ENCODE results near the gene CDH24. TPM values are rescaled to one million over a fixed set of nuclear protein-coding genes. Genes with fewer than 3 reads are reported as not detected.

CDH24 gene
- total and polyA plus RNA-seq, 2 of the 13 experiments (the other 11 are each of a cell fraction or from before 2014, with no cell fraction given) = 0.69 to 0.99 TPM

DNA sequence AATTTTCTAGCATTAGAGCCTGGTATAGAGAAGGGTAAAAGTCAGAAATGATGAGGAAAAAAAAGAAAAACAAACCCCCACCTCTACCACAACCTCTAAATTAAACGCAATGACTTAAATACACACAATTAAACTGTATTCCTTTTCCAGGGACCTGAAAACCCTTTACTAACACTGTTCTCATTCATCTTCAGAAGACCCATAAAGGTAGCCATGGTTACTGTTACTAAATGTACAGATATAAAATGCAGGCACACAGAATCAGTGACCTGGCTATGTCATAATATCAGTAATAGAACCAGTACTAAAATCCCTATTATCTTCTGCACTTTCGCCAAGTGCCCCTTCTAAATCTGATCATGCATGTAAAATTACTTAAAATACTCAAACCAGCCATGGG lies 36.2 kb upstream of the CDH24 start (continued):
- TF ChIP-seq, protein P1, sequence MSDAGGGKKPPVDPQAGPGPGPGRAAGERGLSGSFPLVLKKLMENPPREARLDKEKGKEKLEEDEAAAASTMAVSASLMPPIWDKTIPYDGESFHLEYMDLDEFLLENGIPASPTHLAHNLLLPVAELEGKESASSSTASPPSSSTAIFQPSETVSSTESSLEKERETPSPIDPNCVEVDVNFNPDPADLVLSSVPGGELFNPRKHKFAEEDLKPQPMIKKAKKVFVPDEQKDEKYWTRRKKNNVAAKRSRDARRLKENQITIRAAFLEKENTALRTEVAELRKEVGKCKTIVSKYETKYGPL (CRISPR knock-in tag; IDR thresholded peaks at IDR 0.05) = no peak
- TF ChIP-seq HNRNPK (IDR thresholded peaks at IDR 0.05; ENCODE audit: low read depth, low read length, poor library complexity, severe bottlenecking) (no peak), SRSF1 (optimal IDR thresholded peaks at IDR 0.05; ENCODE audit: low read depth, low read length) (no peak), HOXA5 (CRISPR knock-in tag; IDR thresholded peaks at IDR 0.05) (0 out of 2 replicates have a peak, but pooled peaks have one; percentile 25), NCOA1 (CRISPR knock-in tag; IDR thresholded peaks at IDR 0.05) (no peak)

DNA sequence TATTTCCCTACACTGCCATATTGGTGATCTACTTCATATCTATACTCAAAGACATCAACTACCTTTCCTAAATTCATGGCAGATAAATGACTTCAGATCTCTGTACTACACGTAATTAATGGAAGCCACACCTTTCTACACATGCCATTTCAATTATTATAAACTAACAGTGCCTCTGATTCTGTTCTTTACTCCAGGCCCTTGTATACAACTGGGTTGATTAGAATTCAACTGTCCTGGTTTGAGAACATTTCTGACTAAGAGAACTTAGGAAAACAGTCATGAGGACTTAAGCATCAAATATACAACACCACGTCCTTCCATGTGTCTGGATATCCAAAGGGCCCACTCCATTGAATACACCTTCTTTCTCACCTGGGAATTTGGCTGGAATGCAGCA lies 35.8 kb upstream of the CDH24 start:
- ChIA-PET POLR2A (no interaction called here), CTCF (ENCODE audit: low intra/inter-chr PET ratio, low total read pairs) (interaction anchor here (3.0 kb wide), 1 partner anchor 24 kb away, joined by 20 read pairs; no protein-coding TSS in a partner anchor)
- in situ Hi-C loops (cut with HindIII; ENCODE audit: extremely low pct_ligation_motif_present, low pct_unique_long_range_greater_than_20kb) (no loop called here), intact Hi-C loops (cut with micrococcal nuclease; ENCODE audit: unreplicated experiment) (loop anchor here (10.0 kb wide), 1 partner anchor 1022 kb away; the partner anchor contains the start of genes DCAF11 and NRL)
- no peak overlapping the region for H3K27ac ChIP-seq (ENCODE audit: extremely low read length, insufficient read depth, low read length)
- FAIRE-seq (no peak), ATAC-seq (no peak), DNase-seq (ENCODE audit: low spot score) (no peak)
- peaks cover 36 to 64% of the 10 kb centered on the region in 2 experiments for H3K36me3 ChIP-seq (replicated peaks in 1 of 2; ENCODE audit: control insufficient read depth in 1 of 2, insufficient read depth in 2 of 2, low read length in 2 of 2)
- no peaks in the 10 kb centered on the region; a peak in 1 of 5 replicates for H3K27me3 ChIP-seq (ENCODE audit: control insufficient read depth in 1 of 2, insufficient read depth in 2 of 2, low read length in 2 of 2)
- peaks cover 77% of the 10 kb centered on the region for H3K79me2 ChIP-seq (ENCODE audit: insufficient read depth, low read length)
- H3K4me2 ChIP-seq (ENCODE audit: low read depth, low read length) = peak overlapping the region; percentile 83
- peak overlapping the region in 2 of 3 experiments; percentile 95 to 96; a peak in 3 of 6 replicates for H3K4me3 ChIP-seq (replicated peaks in 1 of 3; ENCODE audit: insufficient read depth in 1 of 3, low read depth in 2 of 3, low read length in 3 of 3)
- peak overlapping the region; percentile 96 for H3K9ac ChIP-seq (ENCODE audit: insufficient read depth, low read depth, low read length)
- H2AFZ ChIP-seq (ENCODE audit: low read length) = no peak overlapping the region
- peaks cover 37% of the 10 kb centered on the region for H3K4me1 ChIP-seq (ENCODE audit: insufficient read depth, low read length)
- BruUV-seq (replicated peaks) = no TSS peak
- H3K9me3 ChIP-seq (ENCODE audit: low read length) = no peaks in the 10 kb centered on the region
- 97% methylated on average over 2 of the region's 2 CpGs for WGBS (ENCODE audit: low lambda C conversion rate)
- H4K20me1 ChIP-seq (ENCODE audit: insufficient read depth, low read length) = peaks cover 28% of the 10 kb centered on the region
- TF ChIP-seq ZNF816 (CRISPR knock-in tag; IDR thresholded peaks at IDR 0.05; ENCODE audit: borderline replicate concordance) = no peak
- TF ChIP-seq THYN1 (CRISPR knock-in tag; IDR thresholded peaks at IDR 0.05; ENCODE audit: borderline replicate concordance, low read depth) = 0 out of 2 replicates have a peak, but pooled peaks have one; percentile 60
- TF ChIP-seq CBX1 (IDR thresholded peaks at IDR 0.05; ENCODE audit: low read depth) = no peak
- TF ChIP-seq AGO2 (optimal IDR thresholded peaks at IDR 0.05; ENCODE audit: low read depth, low read length) = no peak
- TF ChIP-seq ZNF841 (CRISPR knock-in tag; IDR thresholded peaks at IDR 0.05; ENCODE audit: borderline replicate concordance) = no peak
- no peak for TF ChIP-seq ZNF782 (CRISPR knock-in tag; IDR thresholded peaks at IDR 0.05; ENCODE audit: borderline replicate concordance)
- TF ChIP-seq HNRNPLL (IDR thresholded peaks at IDR 0.05; ENCODE audit: low read depth, low read length, poor library complexity, severe bottlenecking) = no peak
- TF ChIP-seq ZNF12 (CRISPR knock-in tag; IDR thresholded peaks at IDR 0.05) = no peak
- no peak for TF ChIP-seq ARNTL (CRISPR knock-in tag; IDR thresholded peaks at IDR 0.05)
- TF ChIP-seq, protein P2, sequence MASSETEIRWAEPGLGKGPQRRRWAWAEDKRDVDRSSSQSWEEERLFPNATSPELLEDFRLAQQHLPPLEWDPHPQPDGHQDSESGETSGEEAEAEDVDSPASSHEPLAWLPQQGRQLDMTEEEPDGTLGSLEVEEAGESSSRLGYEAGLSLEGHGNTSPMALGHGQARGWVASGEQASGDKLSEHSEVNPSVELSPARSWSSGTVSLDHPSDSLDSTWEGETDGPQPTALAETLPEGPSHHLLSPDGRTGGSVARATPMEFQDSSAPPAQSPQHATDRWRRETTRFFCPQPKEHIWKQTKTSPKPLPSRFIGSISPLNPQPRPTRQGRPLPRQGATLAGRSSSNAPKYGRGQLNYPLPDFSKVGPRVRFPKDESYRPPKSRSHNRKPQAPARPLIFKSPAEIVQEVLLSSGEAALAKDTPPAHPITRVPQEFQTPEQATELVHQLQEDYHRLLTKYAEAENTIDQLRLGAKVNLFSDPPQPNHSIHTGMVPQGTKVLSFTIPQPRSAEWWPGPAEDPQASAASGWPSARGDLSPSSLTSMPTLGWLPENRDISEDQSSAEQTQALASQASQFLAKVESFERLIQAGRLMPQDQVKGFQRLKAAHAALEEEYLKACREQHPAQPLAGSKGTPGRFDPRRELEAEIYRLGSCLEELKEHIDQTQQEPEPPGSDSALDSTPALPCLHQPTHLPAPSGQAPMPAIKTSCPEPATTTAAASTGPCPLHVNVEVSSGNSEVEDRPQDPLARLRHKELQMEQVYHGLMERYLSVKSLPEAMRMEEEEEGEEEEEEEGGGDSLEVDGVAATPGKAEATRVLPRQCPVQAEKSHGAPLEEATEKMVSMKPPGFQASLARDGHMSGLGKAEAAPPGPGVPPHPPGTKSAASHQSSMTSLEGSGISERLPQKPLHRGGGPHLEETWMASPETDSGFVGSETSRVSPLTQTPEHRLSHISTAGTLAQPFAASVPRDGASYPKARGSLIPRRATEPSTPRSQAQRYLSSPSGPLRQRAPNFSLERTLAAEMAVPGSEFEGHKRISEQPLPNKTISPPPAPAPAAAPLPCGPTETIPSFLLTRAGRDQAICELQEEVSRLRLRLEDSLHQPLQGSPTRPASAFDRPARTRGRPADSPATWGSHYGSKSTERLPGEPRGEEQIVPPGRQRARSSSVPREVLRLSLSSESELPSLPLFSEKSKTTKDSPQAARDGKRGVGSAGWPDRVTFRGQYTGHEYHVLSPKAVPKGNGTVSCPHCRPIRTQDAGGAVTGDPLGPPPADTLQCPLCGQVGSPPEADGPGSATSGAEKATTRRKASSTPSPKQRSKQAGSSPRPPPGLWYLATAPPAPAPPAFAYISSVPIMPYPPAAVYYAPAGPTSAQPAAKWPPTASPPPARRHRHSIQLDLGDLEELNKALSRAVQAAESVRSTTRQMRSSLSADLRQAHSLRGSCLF (CRISPR knock-in tag; IDR thresholded peaks at IDR 0.05; ENCODE audit: borderline replicate concordance) = no peak
